HPDE6-E6E7 (cell line): Measurements from ENCODE around the gene CA11.
A peak's percentile ranks its signal among the peaks of the same experiment; 100 is the strongest.

Experiments used
- DNase-seq: peaks from one replicate; pipeline ENCODE4 v3.0.0; 2011; ENCODE audit warnings: missing footprints; ENCODE audit errors: extremely low spot score

The CA11 gene

DNA sequence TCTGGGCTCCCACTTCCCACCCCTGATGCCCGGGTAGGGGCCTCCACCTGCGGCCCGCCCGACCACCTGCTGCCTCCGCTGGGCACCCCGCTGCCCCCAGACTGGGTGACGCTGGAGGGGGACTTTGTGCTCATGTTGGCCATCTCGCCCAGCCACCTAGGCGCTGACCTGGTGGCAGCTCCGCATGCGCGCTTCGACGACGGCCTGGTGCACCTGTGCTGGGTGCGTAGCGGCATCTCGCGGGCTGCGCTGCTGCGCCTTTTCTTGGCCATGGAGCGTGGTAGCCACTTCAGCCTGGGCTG lies 16.7 kb downstream of the CA11 start:
- no peak for DNase-seq

DNA sequence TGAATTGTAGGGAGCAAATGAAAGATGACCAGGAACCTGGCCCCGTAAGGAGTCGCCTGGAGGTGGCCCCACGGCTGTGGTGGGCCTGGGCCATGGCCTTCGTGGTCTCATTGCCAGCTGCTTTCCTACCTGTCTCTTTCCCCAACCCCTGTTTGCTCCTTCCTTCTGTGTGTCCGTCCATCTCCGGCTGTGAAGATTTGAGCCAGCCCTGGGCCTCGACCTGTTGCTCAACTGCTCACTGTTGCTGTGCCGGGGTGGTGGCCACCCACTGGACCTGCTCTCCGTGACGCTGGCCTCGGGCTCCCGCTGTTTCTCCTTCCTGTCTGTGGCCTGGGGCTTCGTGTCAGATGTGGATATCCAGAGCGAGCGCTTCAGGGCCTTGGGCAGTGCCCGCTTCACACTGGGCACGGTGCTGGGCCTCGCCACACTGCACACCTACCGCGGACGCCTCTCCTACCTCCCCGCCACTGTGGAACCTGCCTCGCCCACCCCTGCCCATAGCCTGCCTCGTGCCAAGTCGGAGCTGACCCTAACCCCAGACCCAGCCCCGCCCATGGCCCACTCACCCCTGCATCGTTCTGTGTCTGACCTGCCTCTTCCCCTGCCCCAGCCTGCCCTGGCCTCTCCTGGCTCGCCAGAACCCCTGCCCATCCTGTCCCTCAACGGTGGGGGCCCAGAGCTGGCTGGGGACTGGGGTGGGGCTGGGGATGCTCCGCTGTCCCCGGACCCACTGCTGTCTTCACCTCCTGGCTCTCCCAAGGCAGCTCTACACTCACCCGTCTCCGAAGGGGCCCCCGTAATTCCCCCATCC lies 17.3 kb downstream of the CA11 start:
- DNase-seq: no peak

DNA sequence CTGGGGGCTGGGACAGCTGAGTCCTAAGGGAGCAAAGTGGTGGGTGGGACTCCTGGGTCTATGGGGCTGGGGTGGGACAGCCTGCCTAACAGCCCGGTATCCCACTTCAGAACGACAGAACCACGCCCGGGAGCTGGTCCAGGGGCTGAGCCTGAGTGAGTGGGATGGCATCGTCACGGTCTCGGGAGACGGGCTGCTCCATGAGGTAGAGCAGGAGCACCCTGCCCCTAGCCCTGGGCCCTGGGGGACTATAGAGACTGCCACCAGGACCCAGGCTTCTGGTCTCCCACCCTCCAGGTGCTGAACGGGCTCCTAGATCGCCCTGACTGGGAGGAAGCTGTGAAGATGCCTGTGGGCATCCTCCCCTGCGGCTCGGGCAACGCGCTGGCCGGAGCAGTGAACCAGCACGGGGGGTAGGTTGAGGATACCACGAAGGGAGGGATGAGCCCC lies 18.1 kb downstream of the CA11 start:
- DNase-seq: no peak

DNA sequence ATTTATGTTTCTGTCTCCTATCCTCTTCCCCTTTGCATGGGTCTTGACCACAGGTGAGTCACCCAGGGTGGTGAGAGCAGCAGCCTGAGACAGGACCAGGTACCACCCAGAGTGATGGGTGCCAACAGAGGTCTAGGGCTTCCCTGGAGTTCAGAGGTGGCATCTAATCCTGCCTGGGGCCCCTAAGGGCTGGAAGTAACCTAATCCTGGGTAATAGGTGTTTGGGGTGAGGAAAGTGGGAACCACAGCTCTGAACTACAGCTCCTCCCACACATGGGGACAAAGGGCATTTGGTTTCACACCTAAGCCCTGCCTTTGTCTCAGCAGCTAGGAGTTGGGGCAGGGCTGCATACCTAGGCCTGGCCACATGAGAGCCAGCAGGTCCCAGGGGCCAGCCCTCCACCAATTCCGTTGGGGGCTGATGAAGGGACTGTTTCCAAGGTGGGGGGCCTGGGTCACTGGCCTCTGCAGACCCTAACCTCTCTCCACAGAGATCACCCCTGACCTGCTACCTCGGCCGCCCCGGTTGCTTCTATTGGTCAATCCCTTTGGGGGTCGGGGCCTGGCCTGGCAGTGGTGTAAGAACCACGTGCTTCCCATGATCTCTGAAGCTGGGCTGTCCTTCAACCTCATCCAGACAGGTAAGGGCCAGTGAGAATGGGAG lies 18.7 kb downstream of the CA11 start:
- no peak for DNase-seq

DNA sequence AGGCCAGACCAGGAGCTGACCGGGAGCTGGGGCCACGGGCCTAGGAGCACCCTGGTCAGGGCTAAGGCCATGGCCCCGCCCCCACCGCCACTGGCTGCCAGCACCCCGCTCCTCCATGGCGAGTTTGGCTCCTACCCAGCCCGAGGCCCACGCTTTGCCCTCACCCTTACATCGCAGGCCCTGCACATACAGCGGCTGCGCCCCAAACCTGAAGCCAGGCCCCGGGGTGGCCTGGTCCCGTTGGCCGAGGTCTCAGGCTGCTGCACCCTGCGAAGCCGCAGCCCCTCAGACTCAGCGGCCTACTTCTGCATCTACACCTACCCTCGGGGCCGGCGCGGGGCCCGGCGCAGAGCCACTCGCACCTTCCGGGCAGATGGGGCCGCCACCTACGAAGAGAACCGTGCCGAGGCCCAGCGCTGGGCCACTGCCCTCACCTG lies 20.1 kb downstream of the CA11 start:
- DNase-seq: no peak

DNA sequence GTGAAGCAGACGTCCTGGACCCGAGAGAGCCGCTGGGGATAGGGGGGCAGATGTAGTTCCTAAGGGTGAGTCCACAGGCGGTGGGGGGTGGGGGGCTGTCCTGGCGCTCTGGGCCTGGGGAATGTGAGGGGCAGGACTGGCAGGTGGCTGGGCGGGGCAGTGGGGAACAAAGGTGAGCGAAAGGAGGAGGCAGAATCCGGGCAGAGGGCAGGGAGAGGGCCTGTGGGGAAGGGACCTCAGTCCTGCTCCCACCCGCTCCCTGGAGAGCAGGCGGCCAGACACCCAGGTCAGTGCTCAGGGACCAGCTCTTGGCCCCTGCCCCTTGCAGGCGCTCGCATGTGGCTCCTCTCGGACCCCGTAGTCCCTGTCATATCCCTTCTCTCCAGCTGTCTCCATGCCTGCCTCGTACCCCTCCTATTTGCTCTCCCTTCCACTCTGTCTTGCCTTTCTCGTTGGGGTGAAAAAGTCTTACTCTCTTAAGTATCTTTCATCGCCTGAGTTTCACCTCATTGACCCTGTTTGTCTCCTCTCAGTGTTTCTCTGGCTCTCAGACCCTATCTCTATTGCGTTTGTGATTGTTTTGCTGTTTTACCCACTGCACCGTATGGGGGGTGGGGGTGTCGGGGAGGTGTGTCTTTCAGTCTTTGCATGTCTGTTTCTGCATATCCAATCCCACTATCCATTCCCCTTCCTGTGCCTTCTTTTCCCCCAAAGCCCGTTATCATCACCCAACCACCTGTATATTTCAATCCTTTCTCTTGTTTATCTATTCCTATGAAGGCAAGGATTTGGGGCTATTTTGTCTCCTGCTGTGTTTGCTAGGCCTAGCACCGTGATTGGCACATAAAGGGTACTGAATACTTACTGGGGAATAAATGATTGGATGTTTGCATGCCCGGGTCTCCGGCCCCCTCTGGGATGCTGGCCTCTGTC lies 20.9 kb downstream of the CA11 start:
- no peak for DNase-seq

DNA sequence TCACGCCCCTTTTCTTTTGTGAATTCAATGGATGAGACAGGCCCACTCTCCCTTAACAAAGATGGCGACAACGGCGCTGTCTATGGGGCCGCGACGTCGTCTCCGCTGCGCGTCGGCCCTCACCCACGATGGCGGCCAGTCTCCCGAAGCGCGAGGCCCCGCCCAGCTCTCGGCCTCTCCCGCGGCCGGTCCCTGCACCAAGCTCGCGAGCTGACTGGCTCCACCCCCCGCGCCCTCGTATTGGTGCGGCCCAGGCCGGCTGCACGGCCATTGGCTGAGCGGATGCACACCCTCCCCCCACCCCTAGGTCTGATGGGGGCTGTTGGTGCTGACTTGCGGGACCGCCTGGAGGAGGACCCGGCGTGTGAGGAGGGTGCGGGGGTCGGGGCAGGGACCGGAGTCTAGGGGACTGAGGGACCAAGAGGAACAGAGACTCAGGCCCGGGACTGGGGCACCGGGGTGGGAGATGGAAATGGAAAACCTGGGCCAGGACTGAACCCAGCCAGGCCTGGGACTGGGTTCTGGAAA lies 21.9 kb downstream of the CA11 start:
- DNase-seq: no peak

DNA sequence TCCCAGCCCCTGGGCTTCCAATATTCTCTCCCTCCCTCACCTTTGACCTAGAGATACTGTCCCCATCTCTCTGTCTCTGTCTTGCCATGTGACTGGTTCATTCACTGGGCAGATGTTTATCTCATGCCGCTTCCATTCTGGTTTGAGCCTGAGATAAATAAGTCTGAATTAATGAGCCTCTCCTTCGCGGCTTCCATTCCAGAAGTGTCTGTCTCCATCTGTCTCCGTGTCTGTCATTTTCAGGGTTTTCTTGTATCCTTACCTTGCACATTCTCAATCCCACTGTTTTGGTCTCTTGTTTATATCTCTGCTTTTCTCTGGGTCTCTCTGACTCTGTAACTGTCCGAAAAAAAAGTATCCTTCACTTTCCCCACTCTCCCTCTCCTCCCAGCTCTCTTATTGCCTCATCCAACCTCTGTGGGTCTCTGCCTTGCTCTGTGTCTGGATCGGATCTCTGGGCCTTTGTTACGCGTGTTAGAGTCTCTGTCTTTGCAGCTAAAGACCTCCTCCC lies 22.4 kb downstream of the CA11 start:
- DNase-seq: no peak

DNA sequence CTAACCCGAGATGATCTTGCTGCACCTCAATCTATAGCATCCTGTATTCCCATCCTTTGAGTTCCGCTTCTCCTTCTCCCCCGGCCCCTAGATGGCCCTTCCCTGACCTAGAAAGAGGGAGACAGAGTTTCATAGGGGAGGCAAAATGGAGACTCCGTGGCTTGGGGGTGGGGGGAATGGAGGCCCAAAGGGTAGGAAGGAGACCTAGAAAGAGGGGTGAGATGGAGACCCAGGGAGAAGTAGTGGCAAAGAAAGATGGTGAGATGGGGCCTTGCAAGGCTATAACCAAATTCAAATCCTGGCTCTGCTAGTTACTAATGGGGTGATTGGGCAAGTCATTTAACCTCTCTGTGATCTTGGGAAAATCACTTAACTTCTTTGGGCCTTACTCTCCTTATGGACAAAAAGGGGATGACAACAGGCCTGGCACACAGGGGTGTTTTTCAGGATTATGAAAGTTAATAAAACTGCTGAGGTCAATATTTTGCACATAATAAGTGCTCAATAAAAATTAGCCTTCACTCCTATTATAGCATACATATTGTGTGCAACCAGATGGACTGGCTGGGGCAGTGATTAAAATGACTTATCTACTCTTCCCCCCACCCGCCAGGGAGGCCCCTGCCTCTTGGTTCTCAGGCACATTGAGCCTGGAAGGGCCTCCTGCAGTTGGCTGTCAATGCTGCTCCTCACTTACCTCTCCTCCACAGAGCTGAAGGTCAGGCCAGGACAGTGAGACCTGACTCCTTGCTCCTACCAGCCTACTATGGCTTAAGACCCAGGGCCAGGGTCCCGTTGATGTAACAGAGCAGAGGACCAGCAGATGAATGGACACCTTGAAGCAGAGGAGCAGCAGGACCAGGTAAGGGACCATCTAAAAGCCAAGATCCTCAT lies 26.0 kb downstream of the CA11 start:
- no peak for DNase-seq

DNA sequence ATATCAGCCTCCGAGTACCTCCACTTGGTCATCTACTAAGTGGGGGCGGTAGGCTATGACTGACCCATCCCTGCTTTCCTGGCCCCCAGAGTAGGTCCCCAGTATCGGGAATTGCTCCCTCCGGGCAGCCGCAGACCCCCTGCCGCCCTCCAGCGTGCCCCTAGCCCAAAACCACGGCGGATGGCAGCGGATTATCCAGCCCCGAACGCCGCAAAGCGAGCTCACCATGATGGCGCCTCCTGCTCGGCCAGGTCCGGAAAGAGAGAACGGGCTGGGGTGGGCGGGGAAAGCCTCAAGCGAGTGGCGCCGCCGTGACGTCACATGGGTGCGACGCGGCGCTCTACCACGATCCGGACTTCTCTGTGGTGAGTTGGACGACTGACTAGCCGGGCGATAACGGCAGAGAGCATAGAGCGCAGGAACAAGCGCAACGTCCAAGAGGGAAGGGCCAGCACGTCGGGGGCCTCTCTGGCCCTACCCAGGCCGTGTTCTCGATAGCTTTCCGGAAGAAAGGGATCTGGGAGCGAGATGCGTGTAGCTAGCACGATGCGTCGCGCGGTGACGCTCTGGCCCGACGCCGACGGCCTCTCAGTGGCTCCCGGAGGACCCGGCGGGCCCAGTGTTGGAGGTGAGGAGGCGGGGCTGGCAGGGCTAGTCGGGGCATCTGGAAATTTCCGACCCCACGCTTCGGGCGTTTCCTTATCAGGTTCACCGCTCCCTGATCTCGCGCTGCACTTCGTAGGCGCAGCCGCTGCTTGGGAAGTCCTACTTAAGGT lies 26.9 kb downstream of the CA11 start, which contains the start of the genes RPL18 and SPHK2:
TSS of gene RPL18 (minus strand) at position 263 of the 776 bp plus-strand sequence. CDS start at position 228, 35 bp downstream.
TSS of gene SPHK2 (plus strand) at position 591 of the 776 bp plus-strand sequence. CDS start 1,009 bp downstream, outside the sequence.
- DNase-seq: peak; percentile 95

DNA sequence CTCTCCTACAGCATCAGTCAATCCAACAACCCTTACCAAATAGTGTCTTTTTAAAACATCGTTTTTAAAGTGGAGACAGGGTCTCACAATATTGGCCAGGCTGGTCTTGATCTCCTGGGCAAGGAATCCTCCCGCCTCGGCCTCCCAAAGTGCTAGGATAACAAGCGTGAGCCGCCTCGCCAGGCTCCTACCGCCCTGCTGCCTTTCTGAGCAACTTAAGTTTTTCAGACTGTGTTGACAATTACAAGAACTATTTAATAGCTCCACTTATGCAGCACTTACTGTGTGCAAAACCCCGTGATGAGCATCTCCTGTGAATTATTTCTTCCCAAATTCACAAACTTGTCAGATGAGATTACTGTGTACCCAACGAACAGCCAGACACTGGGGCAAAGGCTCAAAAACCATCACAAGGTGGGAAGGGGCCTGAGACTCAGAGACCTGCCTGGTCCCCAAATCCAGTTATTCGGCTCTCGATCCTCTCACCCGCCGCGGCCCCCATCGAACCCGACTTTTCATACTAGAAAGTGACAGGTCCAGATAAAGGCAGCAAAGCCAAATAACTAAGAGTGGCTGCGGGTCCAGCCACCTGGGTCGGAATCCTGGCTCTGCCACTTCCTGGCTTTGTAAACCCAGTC lies 27.6 kb downstream of the CA11 start:
- no peak for DNase-seq

DNA sequence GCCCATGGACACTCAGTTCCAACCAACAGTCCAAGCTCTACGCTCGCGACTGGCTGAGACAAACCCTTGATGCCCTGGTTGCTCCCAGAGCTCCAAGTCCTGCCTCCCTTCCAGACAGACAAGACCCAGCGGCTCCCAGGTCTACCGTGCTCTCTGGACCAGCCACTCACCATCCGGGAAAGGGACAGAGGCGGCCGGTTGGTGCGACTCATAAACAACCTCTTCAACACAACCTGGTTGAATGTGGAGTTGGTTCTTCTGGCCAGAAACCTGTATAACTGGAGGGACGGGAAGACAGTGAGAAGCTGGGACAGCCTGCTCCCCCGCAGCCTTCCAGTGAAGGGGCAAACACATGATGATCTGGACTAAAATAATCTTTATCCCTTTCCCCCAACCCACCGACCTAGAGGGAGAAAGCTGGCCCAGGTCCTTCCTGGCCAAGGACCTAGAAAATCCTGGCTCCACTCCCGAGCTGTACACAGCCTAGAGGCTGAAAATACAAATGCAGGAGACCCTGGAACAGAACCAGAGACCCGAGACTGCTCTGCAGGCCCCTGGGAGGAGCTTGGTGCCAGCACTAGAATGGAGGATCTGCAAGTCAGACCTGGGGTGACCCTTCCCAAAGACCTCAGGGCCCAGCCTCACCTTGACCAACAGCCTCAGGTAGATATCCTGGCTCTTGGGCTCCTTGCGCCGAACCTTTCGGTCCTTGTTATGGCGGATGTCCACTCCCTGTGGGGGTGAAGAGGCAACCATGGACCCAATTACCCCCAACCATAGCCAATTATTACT lies 28.6 kb downstream of the CA11 start:
- DNase-seq: no peak

DNA sequence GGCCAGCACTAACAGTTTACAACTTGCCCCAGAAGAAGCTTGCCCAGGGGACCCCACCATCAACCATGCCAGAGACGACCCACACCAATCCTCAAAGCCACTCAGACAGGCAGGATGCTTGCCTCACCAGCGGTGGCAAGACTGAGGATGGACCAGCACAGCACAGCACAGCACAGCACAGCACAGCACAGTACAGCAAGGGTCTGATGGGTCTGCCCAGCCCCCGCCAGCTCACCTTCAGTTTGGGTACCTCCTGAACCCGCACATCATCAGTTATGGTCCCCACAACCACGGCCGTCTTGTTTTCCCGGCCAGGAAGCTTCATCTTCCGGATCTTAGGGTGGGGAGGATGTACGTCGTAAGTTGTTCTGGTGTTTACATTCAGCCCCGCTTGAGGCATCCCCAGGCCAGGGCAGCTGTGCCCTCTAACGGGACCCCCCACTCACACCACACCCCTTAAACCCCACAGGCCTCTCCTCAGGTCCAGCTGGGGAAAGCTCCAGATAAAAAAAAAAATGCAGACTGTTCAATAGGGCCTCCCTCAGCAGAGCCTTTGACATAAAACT lies 29.4 kb downstream of the CA11 start:
- DNase-seq: no peak

DNA sequence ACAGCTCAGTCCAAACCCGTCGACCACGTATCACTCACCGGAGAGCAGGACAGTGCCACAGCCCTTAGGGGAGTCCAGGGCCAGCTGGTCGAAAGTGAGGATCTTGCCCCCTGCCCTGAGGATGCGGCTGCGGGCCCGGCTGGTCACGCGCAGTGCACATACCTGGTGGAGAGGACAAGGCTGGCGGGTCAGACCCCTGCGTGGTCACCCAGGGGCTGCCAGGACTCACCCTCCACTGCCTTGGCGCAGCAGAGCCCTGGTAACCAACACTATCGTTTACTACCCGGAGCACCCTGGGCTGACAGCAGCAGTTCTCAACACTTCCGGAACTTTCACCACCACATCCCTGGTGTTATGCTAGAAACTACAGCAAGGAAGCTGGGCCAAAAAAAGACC lies 29.9 kb downstream of the CA11 start:
- no peak for DNase-seq

DNA sequence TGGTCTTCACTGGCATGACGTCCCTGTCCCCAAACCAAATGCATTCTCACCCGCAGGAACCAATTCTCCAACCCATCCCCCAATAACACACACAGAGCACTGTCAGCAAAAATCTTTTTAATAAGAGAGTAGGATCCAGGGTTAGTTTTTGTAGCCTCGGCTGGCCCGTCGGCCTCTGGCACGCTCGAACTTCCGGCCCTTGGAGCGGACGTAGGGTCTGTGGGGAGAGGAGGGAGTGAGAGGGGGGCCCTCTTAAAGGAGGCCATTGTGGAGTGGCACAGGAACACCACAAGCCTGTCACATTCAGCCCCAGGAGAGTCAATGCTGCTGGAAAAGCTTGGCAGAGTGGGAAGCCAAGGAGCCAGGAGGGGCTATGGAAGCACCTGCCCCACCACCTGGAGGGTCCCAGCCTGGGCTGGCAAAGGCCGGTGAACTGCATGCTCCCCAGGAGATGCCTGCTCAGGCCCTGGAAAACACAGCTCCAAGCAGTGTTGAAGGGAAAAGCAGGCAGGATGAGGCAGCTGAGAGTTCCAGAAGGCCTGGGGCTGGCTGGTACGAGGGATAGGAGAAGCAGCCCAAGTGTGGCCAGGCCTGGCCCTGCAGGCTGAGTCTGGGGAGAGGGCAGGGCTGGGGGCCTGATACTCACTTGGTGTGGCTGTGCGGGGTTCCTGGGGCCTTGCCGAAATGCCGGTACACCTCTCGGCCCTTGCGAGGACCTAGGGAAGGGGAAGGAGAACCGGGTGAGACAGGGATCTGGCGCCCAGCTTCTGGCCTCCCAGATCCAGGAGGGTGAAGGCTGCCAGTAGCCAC lies 30.6 kb downstream of the CA11 start:
- DNase-seq: no peak

DNA sequence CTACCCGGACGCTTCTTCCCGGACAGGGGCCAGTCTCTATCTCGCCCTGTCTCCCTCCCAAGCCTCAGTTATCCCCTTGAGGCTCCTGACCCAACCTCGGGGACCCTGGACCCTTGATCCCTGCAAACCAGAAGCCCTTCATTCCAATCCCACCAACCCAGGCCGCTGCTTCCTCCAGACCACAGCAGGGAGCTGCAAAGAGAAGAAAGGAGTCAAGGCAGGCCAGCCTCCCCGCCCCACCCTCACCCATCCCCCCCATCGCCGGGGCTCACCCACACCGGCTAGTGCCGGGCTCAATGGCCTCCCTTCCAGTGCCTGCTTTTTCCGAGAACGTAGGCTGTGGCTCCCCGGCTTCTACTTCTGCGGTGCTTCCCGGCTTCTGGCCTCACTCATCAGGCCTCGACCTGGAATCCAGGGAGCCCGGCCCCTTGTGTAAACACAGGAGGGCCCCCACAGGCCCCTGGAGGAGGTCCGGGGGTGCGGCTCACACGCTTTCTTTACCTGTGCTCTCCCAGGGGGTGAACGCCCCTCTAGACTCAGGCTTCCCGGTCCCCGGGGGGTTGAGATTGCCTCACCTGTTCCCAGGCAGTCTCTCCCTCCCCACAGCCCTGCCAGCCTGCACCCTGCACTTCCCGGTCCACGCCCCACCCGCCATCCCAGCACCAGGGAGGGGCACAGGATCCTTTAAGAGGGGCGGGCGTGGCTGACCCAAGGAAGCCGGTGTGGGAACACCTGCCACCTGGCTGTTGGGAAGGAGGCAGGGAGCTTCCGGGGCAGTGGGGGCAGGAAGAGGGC lies 31.4 kb downstream of the CA11 start, which contains the start of gene FAM83E:
TSS of gene FAM83E (minus strand) at position 641 of the 795 bp plus-strand sequence. CDS start 1,704 bp downstream, outside the sequence.
- peak; percentile 73 for DNase-seq
